AG08396 (cell line): ENCODE data around the gene TTC9.
"Not testable (repeated sequence)": the region's sequence is repeated elsewhere in the genome, so short reads cannot be mapped to it uniquely, and the experiment has no call there.

ENCODE experiments used
- DNase-seq: peaks from one replicate; pipeline ENCODE4 v3.0.0; 2012; ENCODE audit warnings: low spot score, mixed read lengths

The TTC9 gene

GRCh38 chr14:70680748-70681147 is 39.0 kb downstream of the TTC9 start:
- DNase-seq: no peak

DNA sequence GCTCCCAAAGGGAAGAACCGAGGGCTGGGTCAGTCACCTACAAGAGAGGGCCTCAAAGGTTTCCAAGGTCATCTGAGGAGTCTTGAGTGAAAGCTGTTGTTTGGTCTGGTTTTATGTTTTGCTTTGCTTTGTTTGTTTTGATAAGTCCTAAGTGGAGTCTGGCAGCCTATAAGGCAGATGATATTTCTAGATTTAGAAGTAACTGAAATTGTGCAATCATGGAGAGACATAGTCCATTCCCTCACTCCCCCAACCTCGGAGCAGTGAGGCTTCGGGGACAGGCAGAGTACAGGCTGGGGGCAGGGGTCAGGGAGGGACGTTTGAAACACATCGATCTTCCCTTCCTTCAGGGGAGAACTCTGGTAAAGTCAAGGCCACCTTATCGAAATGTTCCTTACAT is 42.3 kb downstream of the TTC9 start:
- DNase-seq: no peak

DNA sequence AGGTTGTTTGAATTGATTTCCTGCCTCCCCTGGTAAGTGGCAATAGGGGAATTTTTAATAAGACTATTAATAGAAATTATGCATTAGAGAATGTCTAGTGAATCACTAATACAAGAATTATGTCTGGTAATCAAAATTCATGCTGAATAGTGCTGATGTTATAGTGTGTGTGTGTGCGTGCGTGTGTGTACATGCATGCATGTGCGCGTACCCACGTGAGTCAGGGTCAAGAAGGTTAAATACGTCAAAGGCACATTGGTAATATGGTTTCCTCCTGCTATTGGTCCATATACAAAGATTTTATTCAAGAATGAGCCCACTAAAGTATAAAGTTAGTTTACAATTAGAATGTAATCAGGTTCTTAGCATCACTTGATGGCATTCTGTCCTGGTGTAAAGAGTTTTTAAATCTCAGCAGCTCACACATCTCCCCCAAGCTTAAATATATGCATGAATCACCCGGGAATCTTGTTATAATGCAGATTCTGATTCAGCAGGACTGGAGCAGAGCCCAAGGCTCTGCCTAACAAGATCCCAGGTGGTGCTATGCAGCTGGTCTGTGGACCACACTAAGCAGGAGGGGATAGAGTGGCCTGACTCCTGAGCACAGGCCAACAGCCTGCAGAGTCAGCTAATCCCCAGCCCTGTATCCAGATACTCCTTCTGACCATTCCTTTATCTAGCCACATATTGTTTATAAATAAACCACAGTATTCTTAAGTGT is 43.9 kb downstream of the TTC9 start:
- no peak for DNase-seq

DNA sequence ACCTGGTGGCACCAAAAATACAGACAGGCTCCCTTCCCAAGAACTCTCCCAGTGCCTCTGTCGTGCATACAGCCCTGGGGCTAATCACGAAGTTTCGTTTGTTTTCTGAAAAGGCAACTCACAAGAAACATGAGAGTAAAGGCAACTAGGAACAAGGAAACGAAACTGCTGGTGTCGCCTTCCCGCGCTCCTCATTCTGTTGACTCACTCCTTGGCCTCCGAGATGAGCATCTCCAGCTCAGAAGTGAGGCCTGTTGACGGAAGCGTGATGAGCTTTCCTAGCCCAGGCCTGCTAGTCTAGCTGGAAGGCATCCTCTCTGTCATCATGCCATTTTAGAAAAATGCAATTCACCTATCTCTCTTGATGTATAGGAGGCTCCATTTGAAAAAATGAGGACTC is 50.5 kb downstream of the TTC9 start:
- no peak for DNase-seq

GRCh38 chr14:70696026-70696425 is 54.3 kb downstream of the TTC9 start:
- DNase-seq: no peak

DNA sequence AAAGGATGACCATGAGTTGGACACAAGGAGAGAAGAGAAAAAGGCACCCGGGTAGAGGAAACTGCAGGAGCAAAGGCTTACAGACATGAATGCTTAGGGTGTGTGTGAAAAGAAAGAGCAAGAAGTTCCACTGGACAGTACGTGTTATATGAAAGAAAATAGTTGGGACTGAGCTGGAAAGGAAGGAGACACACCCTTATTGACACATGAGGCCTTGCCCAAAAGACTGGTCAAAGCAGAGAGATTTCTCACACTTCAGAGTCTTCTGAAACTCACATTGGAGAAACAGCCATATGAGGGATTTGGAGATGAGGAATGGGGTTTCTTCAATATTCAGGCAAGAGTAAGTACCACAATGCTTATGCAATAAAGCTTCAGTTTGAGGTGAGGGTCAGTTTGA is 56.0 kb downstream of the TTC9 start:
- DNase-seq: no peak

- peak; percentile 36 for DNase-seq
Observed at GRCh38 chr14:70698288-70698687, 56.6 kb downstream of the TTC9 start.

DNA sequence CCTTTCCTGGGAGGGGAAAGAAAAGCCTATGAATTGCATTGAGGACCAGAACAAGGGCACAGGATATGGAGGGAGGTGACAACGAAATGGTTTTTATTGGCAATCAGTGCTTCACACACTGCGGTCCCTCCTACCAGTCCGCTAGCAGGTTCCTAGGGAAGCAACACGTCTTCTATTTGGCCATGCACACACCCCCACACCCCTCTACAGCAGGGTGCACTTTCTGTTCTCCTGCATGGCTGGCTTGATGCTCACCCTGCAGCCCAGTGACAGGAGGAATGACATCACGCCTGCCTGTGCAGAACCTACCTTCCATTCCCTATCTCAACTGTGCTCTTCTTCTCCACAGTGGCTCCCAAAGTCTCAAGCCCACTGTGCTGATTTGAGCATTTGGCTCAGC is 57.9 kb downstream of the TTC9 start:
- DNase-seq: no peak

- DNase-seq: no peak
Observed at GRCh38 chr14:70700955-70701585, 59.4 kb downstream of the TTC9 start.

DNA sequence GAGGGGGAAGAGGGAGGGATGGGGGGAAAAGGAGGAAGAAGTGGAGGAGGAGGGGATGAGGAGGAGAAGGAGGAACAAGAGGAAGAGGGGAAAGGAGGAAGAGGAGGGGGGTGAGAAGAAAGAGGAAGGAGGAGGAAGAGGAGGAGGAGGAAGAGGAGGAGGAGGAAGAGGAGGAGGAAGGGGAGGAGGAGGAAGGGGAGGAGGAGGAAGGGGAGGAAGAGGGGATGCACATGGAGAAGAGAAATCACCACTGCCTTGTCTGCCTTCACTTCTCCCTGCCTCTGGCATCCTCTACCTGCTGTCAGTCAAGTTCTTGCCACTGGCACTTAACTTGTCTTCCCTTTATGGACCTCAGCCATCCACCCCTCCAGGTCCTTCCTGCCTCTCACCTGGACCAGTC is 59.9 kb downstream of the TTC9 start:
- no peak for DNase-seq

DNA sequence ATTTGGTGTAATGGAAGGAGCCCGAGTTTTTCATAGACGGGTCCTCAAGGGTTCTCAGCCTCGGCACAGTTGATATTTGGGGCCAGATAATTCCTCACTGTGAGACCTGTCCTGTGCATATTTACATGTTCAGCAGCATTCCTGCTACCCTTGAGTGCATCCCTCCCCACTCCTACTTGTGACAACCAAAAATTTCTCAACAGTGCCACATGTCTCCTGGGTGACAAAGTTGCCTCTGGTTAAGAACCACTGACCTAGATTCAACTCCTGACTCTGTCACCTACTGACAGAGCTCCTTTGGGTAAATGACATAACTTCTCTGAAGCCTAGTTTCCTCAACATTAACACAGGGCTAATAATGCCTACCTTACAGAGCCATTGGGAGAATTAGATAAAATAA is 60.4 kb downstream of the TTC9 start:
- DNase-seq: no peak

DNA sequence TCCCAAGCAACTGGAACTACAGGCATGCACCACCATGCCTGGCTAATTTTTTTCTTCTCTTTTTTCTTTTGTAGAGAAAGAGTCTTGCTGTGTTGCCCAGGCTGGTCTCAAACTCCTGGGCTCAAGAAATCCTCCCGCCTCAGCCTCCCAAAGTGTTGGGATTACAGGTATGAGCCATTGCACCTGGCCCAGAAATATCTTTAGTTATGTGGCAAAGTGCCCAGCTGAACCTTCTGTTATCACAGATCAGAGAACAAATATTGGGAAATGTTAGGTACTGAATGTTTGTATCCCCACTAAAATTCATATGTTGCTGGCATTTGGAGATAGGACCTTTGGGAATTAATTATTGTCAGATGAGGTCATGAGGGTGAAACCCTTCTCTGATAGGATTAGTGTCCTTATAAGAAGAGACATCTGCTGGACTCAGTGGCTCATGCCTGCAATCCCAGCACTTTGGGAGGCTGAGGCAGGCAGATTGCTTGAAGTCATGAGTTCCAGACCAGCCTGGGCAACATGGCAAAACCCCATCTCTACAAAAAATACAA is 62.0 kb downstream of the TTC9 start:
- not testable (repeated sequence) for DNase-seq

DNA sequence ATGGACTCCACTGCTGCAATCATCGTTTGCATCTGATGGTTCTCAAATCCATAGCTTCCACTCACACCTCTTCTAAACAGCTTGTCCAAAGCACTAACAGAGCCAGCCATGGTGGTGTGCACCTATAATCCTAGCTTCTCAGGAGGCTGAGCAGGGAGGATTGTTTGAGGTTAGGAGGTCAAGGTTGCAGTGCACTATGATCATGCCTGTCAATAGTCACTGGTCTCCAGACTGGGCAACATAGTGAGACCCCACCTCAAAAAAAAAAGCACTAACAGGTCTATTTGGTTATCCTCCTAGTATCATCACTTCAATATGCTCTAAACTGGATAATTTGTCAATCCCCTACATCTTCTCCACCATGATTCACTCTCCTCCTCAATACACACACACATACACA is 63.2 kb downstream of the TTC9 start:
- no peak for DNase-seq

DNA sequence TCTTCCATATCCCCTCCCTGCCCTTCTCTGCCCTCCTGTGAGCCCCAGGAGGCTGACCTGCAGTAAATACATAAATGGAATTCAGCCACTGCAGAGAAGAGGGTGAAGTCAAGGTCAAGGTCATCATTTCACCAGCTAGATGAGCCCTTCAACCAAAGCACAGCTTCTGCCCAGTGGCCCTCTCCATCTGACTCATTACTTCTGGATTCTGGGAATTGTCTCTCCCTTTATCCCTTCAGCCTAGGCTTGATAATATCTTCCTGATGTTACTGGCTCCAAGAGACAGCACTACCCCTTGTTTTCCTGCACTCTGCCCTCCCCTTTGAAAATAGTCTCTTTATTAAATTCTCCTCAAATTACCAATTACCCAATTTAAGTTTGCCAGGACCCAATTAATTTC is 64.5 kb downstream of the TTC9 start:
- no peak for DNase-seq

DNA sequence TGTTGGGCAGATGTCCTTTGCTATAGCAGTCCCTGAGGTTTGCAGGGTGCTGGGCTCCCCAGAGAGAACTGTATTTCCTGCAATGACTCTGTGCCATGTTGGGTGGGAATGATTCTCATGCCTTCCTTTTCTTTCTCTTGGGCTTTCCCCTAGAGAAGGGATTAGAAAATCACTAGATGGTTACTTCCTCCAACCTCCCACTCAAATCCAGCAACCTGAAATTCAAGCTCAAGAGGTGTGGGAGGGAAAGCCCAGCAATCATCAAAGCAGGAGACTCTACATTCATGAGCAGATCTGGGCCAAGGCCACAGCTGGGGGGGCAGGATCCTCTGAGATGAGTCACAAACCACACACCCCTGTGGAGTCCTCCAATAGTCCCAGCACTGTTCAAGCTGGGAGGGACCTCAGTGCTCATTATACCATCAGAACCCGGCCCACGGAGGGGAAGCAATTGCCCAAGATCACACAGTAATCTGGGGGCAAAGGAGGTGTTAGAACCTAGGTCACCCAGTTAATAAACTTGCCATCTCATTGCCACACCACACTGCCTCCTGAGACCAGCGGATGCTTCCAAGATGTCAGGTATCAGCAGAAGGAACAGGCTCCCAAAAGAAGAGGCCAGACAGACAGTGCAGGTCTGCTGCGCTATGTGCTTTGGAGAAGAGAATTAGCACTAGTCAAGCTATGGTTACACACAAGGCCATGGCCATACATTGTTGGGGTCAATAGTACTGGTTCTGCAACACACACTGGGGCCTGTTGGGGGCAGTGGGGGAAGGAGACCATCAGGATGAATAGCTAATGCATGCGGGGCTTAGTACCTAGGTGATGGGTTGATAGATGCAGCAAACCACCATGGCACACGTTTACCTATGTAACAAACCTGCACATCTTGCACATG is 65.7 kb downstream of the TTC9 start:
- peak; percentile 46 for DNase-seq

DNA sequence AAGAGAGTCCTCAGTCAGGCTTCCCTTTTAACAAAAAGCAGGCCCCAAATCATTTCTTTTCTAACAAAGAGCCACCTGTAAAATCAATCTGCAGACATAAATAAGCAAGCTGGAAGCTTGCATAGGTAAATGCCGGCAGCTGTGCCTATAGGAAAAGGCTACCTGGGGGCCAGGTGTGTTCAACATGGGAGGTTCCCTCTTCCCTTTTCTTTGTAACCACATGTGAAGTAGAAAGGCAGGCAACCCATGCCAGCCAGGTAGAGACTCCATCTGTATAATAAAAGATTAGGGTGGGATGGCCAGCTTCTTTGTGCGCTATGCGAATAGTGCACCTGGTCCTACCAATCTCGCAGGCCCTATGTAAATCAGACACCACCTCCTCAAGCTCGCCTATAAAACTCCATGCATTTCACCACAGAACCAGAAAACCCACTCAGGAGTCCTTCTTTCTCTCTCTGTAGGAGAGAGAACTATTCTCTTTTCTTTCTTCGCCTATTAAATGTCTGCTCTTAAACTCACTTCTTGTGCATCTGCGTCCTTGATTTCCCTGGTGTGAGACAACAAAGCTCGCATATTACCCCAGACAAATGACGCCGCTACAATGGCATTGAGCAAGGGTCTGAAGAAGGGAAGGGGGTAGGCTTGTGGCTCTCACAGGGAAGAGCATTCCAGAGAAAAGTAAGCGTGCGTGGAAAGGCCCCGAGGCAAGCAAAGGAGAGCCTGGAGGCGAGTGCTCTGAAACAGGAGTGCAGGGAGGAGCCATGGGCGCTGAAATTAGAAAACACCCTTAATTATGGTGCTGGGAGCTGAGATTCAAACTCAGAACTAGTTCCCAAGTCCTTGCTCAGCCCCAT is 67.2 kb downstream of the TTC9 start:
- no peak for DNase-seq

GRCh38 chr14:70709726-70710382 is 68.1 kb downstream of the TTC9 start:
- no peak for DNase-seq

GRCh38 chr14:70711451-70711850 is 69.7 kb downstream of the TTC9 start:
- no peak for DNase-seq

GRCh38 chr14:70713096-70713495 is 71.4 kb downstream of the TTC9 start:
- DNase-seq: no peak

DNA sequence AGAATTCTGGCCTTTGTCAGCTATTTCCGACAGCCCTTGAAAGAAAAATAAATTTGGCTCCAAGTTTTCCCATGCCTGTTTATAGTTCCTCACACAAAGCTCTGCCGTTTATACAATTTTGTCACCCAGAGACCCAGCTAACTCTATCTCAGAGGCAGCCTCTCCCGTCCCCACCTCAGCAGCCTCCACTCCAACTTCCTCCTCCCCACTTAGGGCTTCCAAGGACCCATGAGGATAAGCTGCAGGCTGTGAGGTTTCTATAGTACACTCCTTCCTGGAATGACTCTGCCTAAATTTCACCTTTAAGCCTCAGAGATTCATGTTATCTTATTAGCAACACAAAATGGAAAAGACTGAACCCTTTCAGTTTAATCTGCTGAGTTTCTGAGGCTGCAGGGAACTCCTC is 71.8 kb downstream of the TTC9 start:
- no peak for DNase-seq

GRCh38 chr14:70714055-70714550 is 72.4 kb downstream of the TTC9 start:
- DNase-seq: peak; percentile 29
